NK-92 treated with Interleukin-12 subunit alpha and Interleukin-12 subunit beta, amount 100 ng/mL, for 24 hours (cell line): ENCODE results near the gene ITGA11.

Experiments
- DNase-seq: peaks from one replicate; lab custom pipeline; 2025; lab: John Stamatoyannopoulos, UW

ITGA11 gene

DNA sequence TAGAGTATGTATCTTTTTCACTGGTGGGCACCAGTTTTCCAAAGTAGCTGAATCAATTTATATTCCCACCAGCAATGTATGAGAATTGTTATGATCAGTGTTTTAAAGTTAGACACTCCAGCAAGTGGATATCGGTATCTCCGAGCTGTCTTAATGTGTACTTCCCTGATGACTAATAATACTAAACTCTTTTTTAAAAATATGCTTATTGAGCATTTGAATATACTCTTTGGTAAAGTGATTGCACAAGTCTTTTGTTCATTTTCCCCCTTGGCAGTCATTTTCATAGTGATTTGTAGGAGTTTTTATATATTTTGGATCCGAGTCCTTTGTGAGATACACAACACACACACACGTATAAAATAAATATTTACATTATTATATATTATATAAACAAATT, 166.9 kb downstream of the ITGA11 start:
- no peak for DNase-seq

DNA sequence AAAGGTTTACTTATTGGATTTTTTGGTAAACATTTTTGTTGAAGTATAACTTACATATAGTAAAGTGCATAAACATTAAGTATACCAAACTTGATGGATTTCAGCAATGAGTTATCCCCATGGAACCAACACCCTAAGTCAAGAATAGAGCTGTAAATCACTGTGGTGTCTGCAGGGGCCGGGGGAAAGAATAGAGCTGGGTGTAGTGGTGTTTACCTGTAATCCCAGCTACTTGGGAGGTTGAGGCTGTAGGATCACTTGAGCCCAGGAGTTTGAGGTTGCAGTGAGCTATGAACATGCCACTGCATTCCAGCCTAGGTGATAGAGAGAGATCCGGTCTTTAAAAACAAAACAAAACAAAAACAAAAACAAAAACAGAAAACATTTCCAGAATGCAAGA, 167.7 kb downstream of the ITGA11 start:
- no peak for DNase-seq

DNA sequence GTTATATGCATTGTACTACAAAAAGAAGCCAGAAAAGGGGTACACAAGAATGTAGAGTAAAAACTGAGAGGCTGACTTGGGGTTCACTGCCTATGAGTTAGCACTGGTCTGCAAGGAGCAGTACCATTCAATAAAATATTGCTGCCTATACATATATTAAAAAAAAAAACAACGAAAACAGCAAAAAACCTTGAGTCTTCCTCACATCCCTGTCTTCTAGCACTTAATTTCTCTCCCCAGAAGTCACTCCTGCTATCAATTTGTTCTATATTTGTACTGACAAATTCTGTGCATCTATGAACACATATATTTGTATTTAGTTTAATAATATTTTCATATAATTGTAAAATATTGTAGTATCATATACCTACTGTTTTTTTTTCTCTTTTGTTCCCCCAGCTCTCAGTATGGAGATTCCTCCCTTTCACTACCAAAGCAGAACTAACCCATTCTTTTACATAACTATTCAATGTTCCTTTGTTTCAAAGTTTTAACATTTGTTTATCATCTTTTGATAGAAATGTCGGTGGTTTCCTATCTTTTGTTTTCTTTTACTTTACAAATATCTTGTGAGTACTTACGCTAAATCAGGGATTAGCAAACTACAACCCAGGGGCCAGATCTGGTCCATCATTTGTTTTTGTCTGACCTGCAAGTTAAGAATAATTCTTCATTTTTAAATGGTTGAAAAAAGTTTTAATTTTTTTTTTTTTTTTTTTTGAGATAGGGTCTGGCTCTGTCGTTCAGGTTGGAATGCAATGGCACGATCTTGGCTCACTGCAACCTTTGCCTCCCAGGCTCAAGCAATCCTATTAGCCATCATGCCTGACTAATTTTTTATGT, 169.2 kb downstream of the ITGA11 start:
- DNase-seq, result no peak

DNA sequence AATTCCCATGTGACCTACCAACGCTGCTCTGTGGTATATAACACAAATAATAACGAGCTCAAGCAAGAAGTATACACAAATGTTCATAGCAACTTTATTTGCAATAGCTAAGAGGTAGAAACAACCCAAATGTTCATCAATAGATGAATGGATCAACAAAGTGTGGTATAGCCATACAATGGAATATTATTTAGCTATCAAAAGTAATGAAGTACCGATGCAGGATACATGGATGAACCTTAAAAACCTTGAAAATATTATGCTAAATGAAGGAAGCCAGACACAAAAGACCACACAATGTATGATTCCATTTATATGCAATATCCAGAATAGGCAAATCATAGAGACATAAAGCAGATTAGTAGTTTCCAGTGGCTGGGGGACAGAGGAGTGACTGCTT, 170.0 kb downstream of the ITGA11 start:
- no peak for DNase-seq

DNA sequence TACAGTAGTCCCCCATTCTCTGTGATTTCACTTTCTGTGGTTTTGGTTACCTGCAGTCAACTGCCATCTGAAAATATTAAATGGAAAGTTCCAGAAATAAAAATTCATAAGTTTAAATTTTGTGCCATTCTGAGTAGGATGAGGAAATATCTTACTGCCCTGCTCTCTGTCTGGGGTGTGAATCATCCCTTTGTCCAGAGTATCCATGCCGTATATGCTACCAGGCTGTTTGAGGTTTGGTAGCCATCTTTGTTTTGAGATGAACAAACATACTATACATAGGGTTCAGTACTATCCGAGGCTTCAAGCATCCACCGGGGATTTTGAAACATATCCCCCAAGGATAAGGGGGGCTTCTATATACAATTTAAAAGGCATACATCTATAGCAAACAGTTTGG, 170.7 kb downstream of the ITGA11 start:
- no peak for DNase-seq

DNA sequence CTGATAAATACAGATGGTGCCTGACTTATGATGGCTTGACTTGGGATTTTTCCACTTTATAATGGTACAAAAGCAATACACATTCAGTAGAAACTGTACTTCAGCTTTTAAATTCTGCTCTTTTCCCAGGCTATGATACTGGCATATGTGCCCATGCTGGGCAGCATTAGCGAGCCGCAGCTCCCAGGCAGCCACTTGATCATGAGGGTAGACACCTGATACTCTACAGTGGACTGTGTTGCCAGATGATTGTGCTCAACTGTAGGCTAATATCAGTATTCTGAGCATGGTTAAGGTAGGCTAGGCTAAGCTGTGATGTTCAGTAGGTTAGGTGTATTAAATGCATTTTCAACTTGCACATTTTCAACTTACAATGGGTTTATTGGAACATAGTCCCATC, 172.1 kb downstream of the ITGA11 start:
- DNase-seq, result no peak

DNA sequence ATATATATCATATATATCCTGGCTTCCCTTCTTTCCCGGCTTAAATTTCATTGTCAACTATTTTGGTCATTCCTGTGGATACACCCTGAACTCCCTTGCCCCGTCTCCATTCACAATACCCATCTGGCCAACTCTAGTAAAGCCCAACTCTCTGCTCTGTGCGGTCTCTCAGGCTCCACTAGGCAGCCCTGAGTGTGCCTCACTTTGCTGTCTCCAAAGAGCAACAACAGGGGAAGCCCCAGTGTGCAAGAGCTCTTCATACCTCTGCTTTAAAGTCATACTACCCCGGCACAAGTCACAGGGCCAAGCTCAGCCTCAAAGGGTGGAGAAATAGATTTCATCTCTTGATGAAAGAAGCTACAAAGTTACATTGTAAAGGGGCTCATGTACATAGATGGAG, 173.3 kb downstream of the ITGA11 start:
- DNase-seq, result no peak

DNA sequence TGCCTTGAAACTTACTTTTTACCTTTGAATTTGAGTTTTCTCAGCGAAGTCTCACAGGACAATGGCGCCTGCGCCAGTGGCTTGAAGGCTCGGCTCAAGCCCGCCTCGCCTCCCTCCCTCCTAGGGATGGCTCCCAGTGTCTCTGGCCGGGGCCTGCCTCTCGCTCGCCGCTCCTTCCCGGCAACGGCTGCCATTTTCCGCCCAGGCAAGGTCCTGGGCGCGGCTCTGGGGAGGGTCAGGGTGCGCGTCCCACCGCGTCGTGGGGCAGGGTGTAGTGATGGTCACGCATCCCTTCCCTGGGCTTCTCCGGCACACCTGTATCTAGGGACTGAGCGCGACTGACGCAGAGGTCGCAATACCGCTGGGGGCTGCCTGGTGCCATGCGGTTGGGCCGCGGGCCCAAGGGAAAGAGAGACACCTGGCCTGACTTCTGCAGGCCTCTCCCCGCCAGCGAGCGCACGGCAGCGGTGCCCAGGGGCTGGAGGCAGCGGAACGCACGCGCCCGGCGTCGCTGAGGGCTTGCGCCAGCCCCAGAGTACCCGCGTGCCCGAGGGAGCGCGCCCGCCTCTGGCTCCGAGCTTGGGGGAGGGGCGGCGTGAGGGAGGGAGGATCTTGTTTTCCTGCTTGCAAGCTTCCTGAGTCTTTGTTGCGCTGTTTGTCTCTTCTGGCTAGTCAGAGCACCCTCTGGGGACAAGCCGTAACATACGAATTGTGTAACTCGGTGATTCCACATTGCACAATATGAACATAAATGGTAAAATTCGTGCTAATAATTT, 175.1 kb downstream of the ITGA11 start:
- no peak for DNase-seq

DNA sequence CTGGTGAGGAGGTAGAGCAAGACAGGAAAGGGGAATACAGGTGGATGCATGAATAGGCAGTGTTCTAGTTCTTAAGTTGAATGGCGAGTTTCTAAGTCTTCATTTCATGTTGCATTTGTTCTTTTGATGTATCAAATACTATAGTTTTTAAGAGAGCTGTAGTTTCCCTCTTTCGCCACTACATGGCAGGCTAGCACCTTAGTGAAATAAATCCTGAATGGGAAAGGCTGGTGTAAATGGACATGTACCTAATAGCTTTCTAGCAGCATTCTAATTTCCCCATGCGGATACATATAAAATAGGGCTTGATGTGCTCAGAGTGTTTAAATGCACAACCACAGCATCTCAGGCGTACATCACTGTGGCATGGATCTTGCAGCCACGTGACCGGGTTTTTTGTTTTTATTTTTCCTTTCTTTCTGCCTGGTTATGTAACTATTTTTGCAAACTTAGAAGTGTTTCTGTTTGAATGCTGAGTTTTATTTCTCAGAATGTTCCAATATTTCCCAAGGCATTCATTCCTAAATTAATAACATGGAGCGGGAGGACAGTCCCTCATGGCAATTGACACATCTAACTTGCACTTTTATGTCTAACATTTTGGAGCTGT, 178.9 kb downstream of the ITGA11 start:
- no peak for DNase-seq

DNA sequence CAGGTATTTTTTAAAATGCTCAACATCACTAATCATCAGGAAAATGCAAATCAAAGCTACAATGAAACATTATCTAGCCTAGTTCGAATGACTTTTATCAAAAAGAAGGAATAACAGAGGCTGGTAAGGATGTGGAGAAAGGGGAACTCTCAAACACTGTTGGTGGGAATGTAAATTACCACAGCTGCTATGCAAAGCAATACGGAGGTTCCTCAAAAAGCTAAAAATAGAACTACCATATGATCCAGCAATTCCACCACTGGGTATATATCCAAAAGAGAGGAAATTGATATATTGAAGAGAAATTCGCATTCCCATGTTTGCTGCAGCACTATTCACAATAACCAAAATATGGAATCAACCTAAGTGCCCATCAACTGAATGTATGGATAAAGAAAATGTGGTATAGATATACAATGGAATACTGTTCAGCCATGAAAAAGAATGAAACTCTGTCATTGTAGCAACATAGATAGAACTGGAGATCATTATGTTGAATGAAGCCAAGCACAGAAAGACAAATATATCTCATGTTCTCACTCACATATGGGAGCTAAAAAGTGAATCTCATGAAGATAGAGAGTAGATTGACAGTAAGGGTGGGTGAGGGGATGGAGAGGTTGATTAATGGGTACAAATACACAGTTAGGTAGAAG, 182.8 kb downstream of the ITGA11 start:
- no peak for DNase-seq
